Tibial nerve (tissue), 4 donors: ENCODE results near the gene FOXP4. TPM values are rescaled to one million over a fixed set of nuclear protein-coding genes. Genes with fewer than 3 reads are reported as not detected.

Source experiments
- small RNA-seq: library from RNA; depleted of rRNA; stranded (forward); fragments of <200 nt; gene quantifications from one replicate; pipeline ENCODE3, GENCODE V24; 2016
- total RNA-seq, 4 donors: library from RNA; depleted of rRNA; stranded (reverse); fragments of >200 nt; gene quantifications; one replicate each; pipeline ENCODE4 v1.1.0, GENCODE V29; 2016

The FOXP4 gene
- total RNA-seq, 4 donors from 2014 or later: 11.1 to 16.2 (median 14.7) TPM

Small RNA genes lying within 50 kb of the gene (small RNA-seq; reads per million reads assigned to genes)
- not detected for gene MIR4641

Other genes starting within 250 kb of the FOXP4 start
- not detected for gene NCR2, start 210.8 kb upstream of the FOXP4 start, total RNA-seq
- 10 to 100 TPM; 13.5 to 31.8 (median 20.7) TPM for gene MDFI, start 92.1 kb downstream of the FOXP4 start, total RNA-seq
- 10 to 100 TPM; 19.2 to 28.8 (median 20.6) TPM for gene TFEB, start 189.2 kb downstream of the FOXP4 start, total RNA-seq
- gene PGC, start 201.0 kb downstream of the FOXP4 start, total RNA-seq: not detected
- 10 to 100 TPM in 2 of 4 donors, 1 to 10 TPM in 2; 4.4 to 11.4 (median 7.5) TPM for gene FRS3, start 233.5 kb downstream of the FOXP4 start, total RNA-seq
- 10 to 100 TPM; 15.5 to 38.4 (median 23.0) TPM for gene PRICKLE4, start 234.4 kb downstream of the FOXP4 start, total RNA-seq
- gene TOMM6, start 241.3 kb downstream of the FOXP4 start, total RNA-seq: 100 to 1,000 TPM in 2 of 4 donors, 10 to 100 TPM in 2; 76.1 to 121 (median 99.8) TPM